AG04450 (cell line): ENCODE data around the gene FNBP1L. TPM values are rescaled to one million over a fixed set of nuclear protein-coding genes. Genes with fewer than 3 reads are reported as not detected.

Source experiments
- CTCF ChIA-PET: fragments of 300-600, 350-600 bp; formaldehyde crosslinking; extraction: SDS; loops from one replicate; lab custom pipeline; 2022; ENCODE audit warnings: antibody characterized with exemption, inconsistent platforms; lab: Charles Lee
- POLR2A ChIA-PET: fragments of 350-600 bp; formaldehyde crosslinking; extraction: SDS; loops from one replicate; lab custom pipeline; 2021; ENCODE audit warnings: antibody characterized with exemption, inconsistent platforms; lab: Yijun Ruan, JAX
- DNase-seq: peaks from one replicate; pipeline ENCODE4 v3.0.0-alpha.2; 2011; ENCODE audit warnings: low read depth, low spot score
- H3K27ac ChIP-seq: one replicate; pipeline ENCODE4 v1.5.1; 2012; ENCODE audit warnings: low read depth, low read length, control low read depth
- H3K27me3 ChIP-seq: one replicate; pipeline ENCODE4 v1.6.0; 2012; ENCODE audit warnings: low read length; ENCODE audit not compliant: control insufficient read depth, insufficient read depth
- H3K4me3 ChIP-seq: 2 replicates; pipeline ENCODE4 v1.5.1; 2011; ENCODE audit warnings: mild to moderate bottlenecking, low read depth, low read length, control low read depth
- H3K9me3 ChIP-seq: 2 replicates; pipeline ENCODE4 v1.5.1; 2012; ENCODE audit warnings: low read length; ENCODE audit not compliant: control insufficient read depth, insufficient read depth
- CTCF ChIP-seq: IDR thresholded peaks from 2 replicates; pipeline ENCODE4 v1.5.1; 2011; ENCODE audit warnings: low read depth, low read length, control low read depth, inconsistent platforms
- polyA plus RNA-seq: library from polyadenylated mRNA; depleted of rRNA; stranded (reverse); fragments of >200 nt; gene quantifications from 2 replicates; pipeline ENCODE4 v1.2.3, GENCODE V29; 2011

Gene FNBP1L
- polyA plus RNA-seq, 1 experiment, result 24.1 TPM

- TF ChIP-seq CTCF, result no peak
- ChIA-PET CTCF (no interaction called here), POLR2A (no interaction called here)
- Histone ChIP-seq H3K9me3 (no peaks in the 10 kb centered on the region), H3K27me3 (no peaks in the 10 kb centered on the region), H3K27ac (no peak overlapping the region), H3K4me3 (no peak overlapping the region)
- DNase-seq, result no peak
Observed at GRCh38 chr1:93495911-93496310, 48.0 kb downstream of the FNBP1L start.

- no peak overlapping the region for H3K4me3 ChIP-seq
- H3K27ac ChIP-seq, result no peak overlapping the region
- H3K9me3 ChIP-seq, result no peaks in the 10 kb centered on the region
- TF ChIP-seq CTCF, result no peak
- no peaks in the 10 kb centered on the region for H3K27me3 ChIP-seq
- CTCF ChIA-PET, result no interaction called here
- POLR2A ChIA-PET, result no interaction called here
- DNase-seq, result no peak
Observed at GRCh38 chr1:93496520-93496919, 48.6 kb downstream of the FNBP1L start.

GRCh38 chr1:93499075-93499474, 51.2 kb downstream of the FNBP1L start:
- no peak overlapping the region for H3K4me3 ChIP-seq

GRCh38 chr1:93499533-93499932, 51.6 kb downstream of the FNBP1L start:
- Histone ChIP-seq H3K4me3 (no peak overlapping the region), H3K27ac (no peak overlapping the region), H3K9me3 (no peaks in the 10 kb centered on the region), H3K27me3 (no peaks in the 10 kb centered on the region)
- ChIA-PET POLR2A (no interaction called here), CTCF (no interaction called here)
- no peak for DNase-seq
- no peak for TF ChIP-seq CTCF

More at GRCh38 chr1:93499075-93499474, 51.2 kb downstream of the FNBP1L start:
- ChIA-PET CTCF (interaction anchor here (0.9 kb wide), 1 partner anchor 130 kb away, joined by 3 read pairs; no protein-coding TSS in a partner anchor), POLR2A (interaction anchor here (0.6 kb wide), 1 partner anchor 78 kb away, joined by 3 read pairs; no protein-coding TSS in a partner anchor)
- H3K27me3 ChIP-seq, result no peaks in the 10 kb centered on the region
- no peak for TF ChIP-seq CTCF
- no peak overlapping the region for H3K27ac ChIP-seq
- DNase-seq, result no peak
- no peaks in the 10 kb centered on the region for H3K9me3 ChIP-seq

GRCh38 chr1:93500275-93500674, 52.4 kb downstream of the FNBP1L start:
- TF ChIP-seq CTCF, result no peak
- Histone ChIP-seq H3K27ac (no peak overlapping the region), H3K9me3 (no peaks in the 10 kb centered on the region), H3K27me3 (no peaks in the 10 kb centered on the region), H3K4me3 (no peak overlapping the region)
- CTCF ChIA-PET, result interaction anchor here (0.8 kb wide), 1 partner anchor 196 kb away, joined by 4 read pairs; no protein-coding TSS in a partner anchor
- DNase-seq, result no peak
- POLR2A ChIA-PET, result no interaction called here
